Measurements from ENCODE around the gene ABCD3. TPM values are rescaled to one million over a fixed set of nuclear protein-coding genes. Genes with fewer than 3 reads are reported as not detected.
"Not testable (repeated sequence)": the region's sequence is repeated elsewhere in the genome, so short reads cannot be mapped to it uniquely, and the experiment has no call there.

ABCD3 gene
- total and polyA plus RNA-seq, 3 donors from 2014 or later: 27.0 to 45.6 (median 45.2) TPM

DNA sequence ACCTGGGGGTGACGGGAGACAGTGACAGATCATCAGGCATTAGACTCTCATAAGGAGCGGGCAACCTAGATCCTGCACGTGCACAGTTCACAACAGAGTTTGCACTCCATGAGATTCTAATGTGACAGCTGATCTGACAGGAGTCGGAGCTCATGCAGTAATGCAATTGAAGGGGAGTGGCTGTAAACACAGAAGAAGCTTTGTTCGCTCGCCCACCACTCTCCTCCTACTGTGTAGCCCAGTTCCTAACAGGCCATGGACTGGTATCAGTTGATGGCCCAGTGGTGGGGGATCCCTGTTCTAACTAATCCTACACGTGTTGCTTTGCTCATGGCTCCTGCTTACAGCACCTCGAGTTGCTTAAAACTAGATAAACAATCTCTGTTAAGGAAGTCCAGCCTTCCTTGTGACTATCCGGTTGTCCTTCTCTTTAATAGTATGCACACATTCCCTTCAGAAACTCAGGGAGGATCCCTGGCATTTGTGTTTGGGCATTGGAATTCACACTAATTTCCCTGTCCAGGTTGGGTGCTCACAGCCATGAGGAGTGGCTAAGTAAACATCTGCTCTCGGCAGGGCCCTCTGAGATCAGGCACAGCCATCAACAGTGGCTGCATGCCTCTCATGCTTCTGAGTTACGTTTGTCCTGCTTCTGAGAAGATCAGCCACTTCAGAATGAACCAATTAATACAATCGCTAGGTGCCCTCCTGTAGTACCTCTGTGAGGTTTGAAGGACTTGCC, 144.5 kb downstream of the ABCD3 start:
- no peak for TF ChIP-seq POLR2A (IDR thresholded peaks at IDR 0.05)
- TF ChIP-seq, protein P1, sequence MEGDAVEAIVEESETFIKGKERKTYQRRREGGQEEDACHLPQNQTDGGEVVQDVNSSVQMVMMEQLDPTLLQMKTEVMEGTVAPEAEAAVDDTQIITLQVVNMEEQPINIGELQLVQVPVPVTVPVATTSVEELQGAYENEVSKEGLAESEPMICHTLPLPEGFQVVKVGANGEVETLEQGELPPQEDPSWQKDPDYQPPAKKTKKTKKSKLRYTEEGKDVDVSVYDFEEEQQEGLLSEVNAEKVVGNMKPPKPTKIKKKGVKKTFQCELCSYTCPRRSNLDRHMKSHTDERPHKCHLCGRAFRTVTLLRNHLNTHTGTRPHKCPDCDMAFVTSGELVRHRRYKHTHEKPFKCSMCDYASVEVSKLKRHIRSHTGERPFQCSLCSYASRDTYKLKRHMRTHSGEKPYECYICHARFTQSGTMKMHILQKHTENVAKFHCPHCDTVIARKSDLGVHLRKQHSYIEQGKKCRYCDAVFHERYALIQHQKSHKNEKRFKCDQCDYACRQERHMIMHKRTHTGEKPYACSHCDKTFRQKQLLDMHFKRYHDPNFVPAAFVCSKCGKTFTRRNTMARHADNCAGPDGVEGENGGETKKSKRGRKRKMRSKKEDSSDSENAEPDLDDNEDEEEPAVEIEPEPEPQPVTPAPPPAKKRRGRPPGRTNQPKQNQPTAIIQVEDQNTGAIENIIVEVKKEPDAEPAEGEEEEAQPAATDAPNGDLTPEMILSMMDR (IDR thresholded peaks at IDR 0.05): no peak
- WGBS, 2 donors: 82 to 87% methylated on average over 12 of the region's 12 CpGs
- DNase-seq: no peak
- intact Hi-C loops (cut with DNase I; ENCODE audit: low total_unique reads): no loop called here
- Histone ChIP-seq H3K9me3 (no peaks in the 10 kb centered on the region), H3K4me1 (peaks cover 3% of the 10 kb centered on the region), H3K27me3 (no peaks in the 10 kb centered on the region), H3K27ac (no peak overlapping the region), H3K4me3 (no peak overlapping the region), H3K36me3 (ENCODE audit: low read depth, missing control alignments) (no peaks in the 10 kb centered on the region)

DNA sequence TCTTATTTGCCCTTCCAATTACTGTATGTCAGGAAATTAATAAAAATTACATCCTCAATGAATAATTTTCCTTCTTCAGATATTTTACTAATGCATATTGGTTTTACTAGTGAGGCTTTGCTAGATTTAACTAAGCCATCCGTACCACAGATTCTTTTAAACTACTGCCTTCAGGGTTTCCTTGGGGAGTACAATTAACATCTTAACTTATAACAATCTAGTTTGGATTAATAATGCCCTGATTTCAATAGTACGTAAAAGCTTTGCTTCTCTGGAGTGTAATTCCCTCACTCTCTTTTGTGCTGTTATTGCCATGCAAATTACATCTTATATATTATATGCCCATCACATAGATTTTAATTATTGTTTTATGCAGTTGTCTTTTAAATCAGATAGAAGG, 147.7 kb downstream of the ABCD3 start:
- H3K27ac ChIP-seq: no peak overlapping the region
- H3K36me3 ChIP-seq (ENCODE audit: low read depth, missing control alignments): no peaks in the 10 kb centered on the region
- WGBS, 2 donors: 97% methylated on average over 2 of the region's 2 CpGs
- H3K4me3 ChIP-seq: no peak overlapping the region
- intact Hi-C loops (cut with DNase I; ENCODE audit: low total_unique reads): no loop called here
- no peak for DNase-seq
- H3K9me3 ChIP-seq: no peaks in the 10 kb centered on the region
- no peaks in the 10 kb centered on the region for H3K4me1 ChIP-seq
- no peak for TF ChIP-seq POLR2A (IDR thresholded peaks at IDR 0.05)
- TF ChIP-seq, protein P1 (IDR thresholded peaks at IDR 0.05): no peak
- no peaks in the 10 kb centered on the region for H3K27me3 ChIP-seq

DNA sequence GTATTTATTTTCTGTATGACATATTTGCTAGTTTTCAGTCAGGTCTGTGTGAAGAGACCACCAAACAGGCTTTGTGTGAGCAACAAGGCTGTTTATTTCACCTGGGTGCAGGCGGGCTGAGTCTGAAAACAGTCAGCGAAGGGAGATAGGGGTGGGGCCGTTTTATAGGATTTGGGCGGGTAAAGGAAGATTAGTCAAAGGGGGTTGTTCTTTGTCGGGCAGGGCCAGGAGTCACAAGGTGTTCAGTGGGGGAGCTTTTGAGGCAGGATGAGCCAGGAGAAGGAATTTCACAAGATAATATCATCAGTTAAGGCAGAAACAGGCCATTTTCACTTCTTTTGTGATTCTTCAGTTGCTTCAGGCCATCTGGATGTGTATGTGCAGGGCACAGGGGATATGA, 148.2 kb downstream of the ABCD3 start:
- H3K27ac ChIP-seq; H3K4me1 ChIP-seq; intact Hi-C loops (cut with DNase I; ENCODE audit: low total_unique reads); DNase-seq; H3K36me3 ChIP-seq (ENCODE audit: low read depth, missing control alignments); H3K9me3 ChIP-seq; H3K27me3 ChIP-seq; H3K4me3 ChIP-seq: not testable (repeated sequence)
- WGBS, 2 donors: 80 to 88% methylated on average over 5 of the region's 5 CpGs

DNA sequence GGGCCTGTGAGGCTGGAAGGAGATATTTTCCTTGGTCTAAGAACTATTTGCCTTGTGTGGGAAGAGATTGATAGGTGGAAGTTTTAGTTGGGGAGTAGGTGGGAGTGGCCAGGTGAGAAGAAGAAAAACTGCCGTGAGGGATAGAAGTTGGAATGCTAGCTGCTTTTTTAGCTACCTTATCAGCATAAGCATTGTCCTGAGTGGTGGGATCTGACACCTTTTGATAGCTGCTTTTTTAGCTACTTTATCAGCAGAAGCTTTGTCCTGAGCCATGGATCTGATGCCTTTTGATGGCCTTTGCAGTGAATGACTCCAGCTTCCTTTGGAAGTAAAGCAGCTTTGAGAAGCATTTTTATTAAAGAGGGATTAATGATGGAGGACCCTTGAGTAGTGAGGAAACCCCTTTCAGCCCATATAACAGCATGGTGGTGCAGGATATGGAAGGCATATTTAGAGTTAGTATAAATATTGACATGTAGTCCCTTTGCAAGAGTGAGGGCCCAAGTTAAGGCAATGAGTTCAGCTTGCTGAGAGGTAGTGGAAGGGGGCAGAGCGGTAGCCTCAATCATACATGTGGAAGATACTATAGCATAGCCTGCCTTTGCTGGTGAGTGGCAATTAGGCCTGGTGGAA, 149.9 kb downstream of the ABCD3 start:
- H3K9me3 ChIP-seq; H3K27me3 ChIP-seq; DNase-seq; intact Hi-C loops (cut with DNase I; ENCODE audit: low total_unique reads); H3K36me3 ChIP-seq (ENCODE audit: low read depth, missing control alignments); H3K27ac ChIP-seq; H3K4me3 ChIP-seq; H3K4me1 ChIP-seq: not testable (repeated sequence)
- WGBS, 2 donors: 89 to 91% methylated on average over 2 of the region's 2 CpGs

Other genes with a start within 250 kb of the ABCD3 start
- 10 to 100 TPM; 34.7 to 41.7 TPM for gene ARHGAP29, start 180.8 kb upstream of the ABCD3 start, total RNA-seq
- gene ARHGAP29, start 180.8 kb upstream of the ABCD3 start, polyA plus RNA-seq (ENCODE audit: insufficient read depth, low read depth, low replicate concordance): 24.9 TPM
- 100 to 1,000 TPM; 111 to 135 TPM for gene F3, start 123.4 kb downstream of the ABCD3 start, total RNA-seq
- 51.6 TPM for gene F3, start 123.4 kb downstream of the ABCD3 start, polyA plus RNA-seq (ENCODE audit: insufficient read depth, low read depth, low replicate concordance)